Panc1 (cell line): ENCODE measurements around the gene KIAA1958.

ENCODE experiments used
- CTCF ChIP-seq: fragments of 450-650 bp; IDR thresholded peaks from 2 replicates; pipeline ENCODE4 v1.5.1; 2017; ENCODE audit warnings: mild to moderate bottlenecking
- POLR2AphosphoS5 ChIP-seq: IDR thresholded peaks from 2 replicates; pipeline ENCODE4 v1.6.1; 2012; ENCODE audit warnings: mild to moderate bottlenecking, low read depth, low read length, moderate library complexity
- TCF7L2 ChIP-seq: IDR thresholded peaks from 2 replicates; pipeline ENCODE4 v1.6.1; 2011; ENCODE audit warnings: mild to moderate bottlenecking, low read depth, low read length, inconsistent platforms

- TF ChIP-seq CTCF (no peak), TCF7L2 (no peak), POLR2AphosphoS5 (no peak)
Observed at GRCh38 chr9:112520656-112521055, 34.0 kb downstream of the KIAA1958 start.
